NB4 (cell line): ENCODE data around the gene DGKD.

ENCODE experiments used
- POLR2A ChIP-seq: IDR thresholded peaks from 2 replicates; pipeline ENCODE4 v1.6.1; 2011; ENCODE audit warnings: mild to moderate bottlenecking; ENCODE audit not compliant: insufficient read length; ENCODE audit errors: extremely low read depth
- TF ChIP-seq, protein P1 (sequence below): IDR thresholded peaks from one replicate; pipeline ENCODE4 v1.5.1; 2012; ENCODE audit warnings: low read depth, low read length

GRCh38 chr2:233353101-233353768 is 1.1 kb upstream of the DGKD start:
- TF ChIP-seq, protein P1, sequence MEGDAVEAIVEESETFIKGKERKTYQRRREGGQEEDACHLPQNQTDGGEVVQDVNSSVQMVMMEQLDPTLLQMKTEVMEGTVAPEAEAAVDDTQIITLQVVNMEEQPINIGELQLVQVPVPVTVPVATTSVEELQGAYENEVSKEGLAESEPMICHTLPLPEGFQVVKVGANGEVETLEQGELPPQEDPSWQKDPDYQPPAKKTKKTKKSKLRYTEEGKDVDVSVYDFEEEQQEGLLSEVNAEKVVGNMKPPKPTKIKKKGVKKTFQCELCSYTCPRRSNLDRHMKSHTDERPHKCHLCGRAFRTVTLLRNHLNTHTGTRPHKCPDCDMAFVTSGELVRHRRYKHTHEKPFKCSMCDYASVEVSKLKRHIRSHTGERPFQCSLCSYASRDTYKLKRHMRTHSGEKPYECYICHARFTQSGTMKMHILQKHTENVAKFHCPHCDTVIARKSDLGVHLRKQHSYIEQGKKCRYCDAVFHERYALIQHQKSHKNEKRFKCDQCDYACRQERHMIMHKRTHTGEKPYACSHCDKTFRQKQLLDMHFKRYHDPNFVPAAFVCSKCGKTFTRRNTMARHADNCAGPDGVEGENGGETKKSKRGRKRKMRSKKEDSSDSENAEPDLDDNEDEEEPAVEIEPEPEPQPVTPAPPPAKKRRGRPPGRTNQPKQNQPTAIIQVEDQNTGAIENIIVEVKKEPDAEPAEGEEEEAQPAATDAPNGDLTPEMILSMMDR = no peak
- no peak for TF ChIP-seq POLR2A
